ENCODE data around the gene VRK1.

The VRK1 gene

DNA sequence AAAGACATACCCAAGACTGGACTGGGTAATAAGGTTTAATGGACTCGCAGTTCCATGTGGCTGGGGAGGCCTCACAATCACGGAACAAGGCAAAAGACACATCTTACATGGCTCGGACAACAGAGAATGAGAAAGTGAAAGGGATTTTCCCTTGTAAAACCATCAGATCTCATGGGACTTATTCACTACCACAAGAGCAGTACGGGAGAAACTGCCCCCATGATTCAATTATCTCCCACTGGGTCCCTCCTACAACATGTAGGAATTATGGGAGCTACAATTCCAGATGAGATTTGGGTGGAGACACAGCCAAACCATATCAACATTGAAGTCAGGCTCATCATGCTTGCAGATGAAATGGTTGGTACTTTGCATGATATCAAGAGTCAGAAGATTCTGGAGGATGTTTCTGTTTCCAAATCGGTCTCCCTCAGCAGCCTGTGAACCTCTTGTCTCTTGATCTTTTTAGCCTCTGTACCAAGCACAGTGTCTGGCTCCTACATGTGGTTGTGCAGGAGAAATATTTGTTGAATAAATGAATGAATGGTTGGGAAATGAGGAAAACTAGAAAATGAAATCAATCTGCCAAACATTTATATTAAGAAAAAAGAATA is 98.6 kb downstream of the VRK1 start:
- no peaks in the 10 kb centered on the region for H3K9me3 ChIP-seq (ENCODE audit: control insufficient read depth, low read length)
- H3K4me3 ChIP-seq (ENCODE audit: low read length), result no peak overlapping the region

DNA sequence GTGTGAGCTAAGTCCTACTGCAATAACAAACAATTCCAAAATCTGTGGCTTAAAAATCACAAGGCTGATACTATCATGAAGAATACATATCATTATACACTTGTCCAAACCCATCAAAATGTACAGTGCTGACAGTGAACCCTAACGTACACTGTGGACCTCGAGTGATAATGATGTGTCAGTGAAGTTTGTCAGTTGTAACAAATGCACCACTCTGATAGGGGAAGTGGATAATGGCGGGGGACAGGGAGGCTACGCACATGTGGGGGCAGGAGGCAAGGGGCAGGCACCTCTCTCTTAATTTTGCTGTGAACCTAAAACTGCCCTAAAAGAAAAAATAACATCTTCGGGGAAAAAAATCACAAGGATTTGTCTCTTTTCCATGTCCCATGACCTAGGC is 100.0 kb downstream of the VRK1 start:
- H3K36me3 ChIP-seq (ENCODE audit: control insufficient read depth, insufficient read depth, low read length), result no peaks in the 10 kb centered on the region
- no peaks in the 10 kb centered on the region for H3K9me3 ChIP-seq (ENCODE audit: control insufficient read depth, low read length)
- no peaks in the 10 kb centered on the region for H3K27me3 ChIP-seq (ENCODE audit: control insufficient read depth, insufficient read depth, low read length)
- H3K9ac ChIP-seq (ENCODE audit: low read length), result no peak overlapping the region
- no peaks in the 10 kb centered on the region for H3K4me1 ChIP-seq (ENCODE audit: control insufficient read depth, insufficient read depth, low read length)
- H3K4me3 ChIP-seq (ENCODE audit: low read length), result no peak overlapping the region

More for the DNA sequence above, 98.6 kb downstream of the VRK1 start:
- no peaks in the 10 kb centered on the region for H3K27me3 ChIP-seq (ENCODE audit: control insufficient read depth, insufficient read depth, low read length)
- H3K9ac ChIP-seq (ENCODE audit: low read length), result no peak overlapping the region
- no peaks in the 10 kb centered on the region for H3K4me1 ChIP-seq (ENCODE audit: control insufficient read depth, insufficient read depth, low read length)
- no peaks in the 10 kb centered on the region for H3K36me3 ChIP-seq (ENCODE audit: control insufficient read depth, insufficient read depth, low read length)

DNA sequence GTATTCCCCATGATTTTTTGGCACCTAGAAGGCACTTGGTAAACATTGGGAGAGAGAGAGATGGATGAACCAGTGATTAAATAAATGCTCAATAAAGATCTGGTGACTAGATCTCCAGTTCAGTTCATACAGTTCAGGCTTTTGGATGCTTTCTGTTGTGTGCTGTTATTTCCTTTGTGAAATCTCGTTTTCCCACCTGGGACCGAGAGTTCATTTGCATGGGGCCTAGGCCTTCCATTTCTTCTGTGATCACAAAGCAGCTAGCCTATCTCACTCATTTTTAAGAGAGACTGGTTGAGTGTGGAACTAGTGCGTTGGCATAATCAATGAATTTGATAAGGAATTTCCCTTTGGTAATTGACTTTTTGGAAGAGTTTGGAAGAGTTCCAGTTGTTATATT is 104.0 kb downstream of the VRK1 start:
- Histone ChIP-seq H3K4me1 (ENCODE audit: control insufficient read depth, insufficient read depth, low read length) (no peaks in the 10 kb centered on the region), H3K9ac (ENCODE audit: low read length) (no peak overlapping the region), H3K27me3 (ENCODE audit: control insufficient read depth, insufficient read depth, low read length) (no peaks in the 10 kb centered on the region), H3K36me3 (ENCODE audit: control insufficient read depth, insufficient read depth, low read length) (no peaks in the 10 kb centered on the region), H3K9me3 (ENCODE audit: control insufficient read depth, low read length) (no peaks in the 10 kb centered on the region), H3K4me3 (ENCODE audit: low read length) (no peak overlapping the region)

DNA sequence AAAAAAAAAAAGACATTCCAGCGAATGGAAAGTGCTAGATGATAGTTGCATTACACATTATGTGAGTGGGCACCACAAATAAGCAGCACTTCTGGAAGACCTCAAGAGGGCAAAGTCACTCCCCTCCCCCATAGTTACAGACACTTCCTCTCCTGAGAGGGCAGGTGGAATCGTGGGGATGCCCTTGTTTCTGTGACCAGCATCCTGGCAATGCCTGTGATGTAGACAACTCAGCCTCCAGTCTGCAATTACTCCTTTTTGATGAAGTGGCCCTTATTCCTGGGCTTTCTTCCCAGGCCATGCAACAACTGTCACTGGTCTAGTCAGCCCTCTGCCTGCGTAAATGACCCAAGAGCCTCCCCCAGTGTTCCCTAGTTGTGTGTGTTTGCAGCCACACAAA is 104.8 kb downstream of the VRK1 start:
- no peaks in the 10 kb centered on the region for H3K9me3 ChIP-seq (ENCODE audit: control insufficient read depth, low read length)
- no peak overlapping the region for H3K9ac ChIP-seq (ENCODE audit: low read length)
- H3K27me3 ChIP-seq (ENCODE audit: control insufficient read depth, insufficient read depth, low read length), result no peaks in the 10 kb centered on the region
- H3K36me3 ChIP-seq (ENCODE audit: control insufficient read depth, insufficient read depth, low read length), result no peaks in the 10 kb centered on the region
- no peaks in the 10 kb centered on the region for H3K4me1 ChIP-seq (ENCODE audit: control insufficient read depth, insufficient read depth, low read length)
- H3K4me3 ChIP-seq (ENCODE audit: low read length), result no peak overlapping the region

DNA sequence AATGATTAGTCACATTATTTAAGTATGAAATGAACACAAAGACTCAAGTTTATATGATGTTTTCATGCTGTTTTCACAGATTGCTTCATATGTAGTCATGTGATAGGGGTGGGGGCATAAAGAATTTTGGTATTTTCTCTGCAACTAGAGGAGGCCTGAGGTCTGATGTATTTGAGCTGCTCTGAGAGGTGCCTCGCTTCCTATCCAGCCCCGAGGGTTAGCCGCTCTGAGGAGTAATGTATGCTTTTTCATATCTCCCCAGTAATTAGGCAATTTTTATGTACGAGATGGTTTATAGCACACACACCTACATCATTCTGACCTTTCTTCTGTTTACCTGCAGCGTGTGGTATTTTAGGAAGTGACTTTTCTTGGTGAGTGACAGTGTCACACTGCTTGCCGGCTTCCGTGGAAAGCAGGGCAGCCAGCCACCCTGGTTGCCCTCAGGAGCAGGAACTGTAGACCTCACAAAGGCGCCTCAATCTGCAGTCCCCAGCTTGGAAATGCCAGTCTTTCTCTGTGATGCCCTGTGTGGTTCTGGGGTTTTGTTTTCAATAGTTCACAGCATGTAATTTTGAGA is 106.4 kb downstream of the VRK1 start:
- no peak overlapping the region for H3K9ac ChIP-seq (ENCODE audit: low read length)
- H3K4me1 ChIP-seq (ENCODE audit: control insufficient read depth, insufficient read depth, low read length), result no peaks in the 10 kb centered on the region
- H3K27me3 ChIP-seq (ENCODE audit: control insufficient read depth, insufficient read depth, low read length), result no peaks in the 10 kb centered on the region
- no peaks in the 10 kb centered on the region for H3K36me3 ChIP-seq (ENCODE audit: control insufficient read depth, insufficient read depth, low read length)
- H3K9me3 ChIP-seq (ENCODE audit: control insufficient read depth, low read length), result no peaks in the 10 kb centered on the region
- H3K4me3 ChIP-seq (ENCODE audit: low read length), result no peak overlapping the region

DNA sequence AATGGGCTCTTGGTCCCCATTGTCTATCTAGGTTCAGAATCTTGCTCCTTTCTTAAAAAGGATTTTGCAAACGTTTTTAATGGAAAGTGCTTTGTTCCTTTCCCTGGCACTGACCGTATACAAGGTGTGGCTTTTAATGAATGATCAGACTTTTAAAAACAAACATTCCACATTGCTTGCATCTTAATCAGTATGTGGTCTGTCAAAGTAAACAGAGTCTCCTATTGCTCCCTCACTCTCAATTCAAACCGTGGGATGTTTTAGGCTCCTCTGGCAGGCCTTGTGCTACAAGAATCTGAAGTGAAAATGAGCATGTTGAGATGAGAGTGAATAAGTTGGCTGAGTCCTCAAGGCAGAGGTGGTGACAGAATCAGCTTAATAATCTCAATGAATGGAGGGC is 107.0 kb downstream of the VRK1 start:
- Histone ChIP-seq H3K36me3 (ENCODE audit: control insufficient read depth, insufficient read depth, low read length) (no peaks in the 10 kb centered on the region), H3K4me3 (ENCODE audit: low read length) (no peak overlapping the region), H3K27me3 (ENCODE audit: control insufficient read depth, insufficient read depth, low read length) (no peaks in the 10 kb centered on the region), H3K4me1 (ENCODE audit: control insufficient read depth, insufficient read depth, low read length) (no peaks in the 10 kb centered on the region), H3K9me3 (ENCODE audit: control insufficient read depth, low read length) (no peaks in the 10 kb centered on the region), H3K9ac (ENCODE audit: low read length) (no peak overlapping the region)

DNA sequence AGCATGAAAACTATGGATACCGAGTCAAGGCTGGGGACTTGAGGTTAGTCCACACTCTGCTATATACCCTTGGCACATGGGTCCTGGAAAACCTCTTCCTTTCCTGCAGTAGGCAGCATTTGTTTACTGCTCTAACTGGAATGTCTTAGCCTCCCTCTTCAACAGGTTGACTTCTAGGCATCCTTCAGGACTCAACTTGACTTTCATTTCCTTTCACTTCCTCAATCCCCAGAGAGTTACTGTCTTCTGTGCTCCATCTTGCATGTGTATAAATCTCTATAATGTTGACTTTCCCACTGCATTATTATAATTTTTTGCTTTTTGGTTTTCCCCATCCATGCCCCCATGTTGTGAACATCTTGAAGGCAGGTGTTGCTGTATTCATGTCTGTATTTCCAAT is 107.9 kb downstream of the VRK1 start:
- no peaks in the 10 kb centered on the region for H3K36me3 ChIP-seq (ENCODE audit: control insufficient read depth, insufficient read depth, low read length)
- H3K9ac ChIP-seq (ENCODE audit: low read length), result no peak overlapping the region
- H3K4me1 ChIP-seq (ENCODE audit: control insufficient read depth, insufficient read depth, low read length), result no peaks in the 10 kb centered on the region
- H3K27me3 ChIP-seq (ENCODE audit: control insufficient read depth, insufficient read depth, low read length), result no peaks in the 10 kb centered on the region
- H3K9me3 ChIP-seq (ENCODE audit: control insufficient read depth, low read length), result no peaks in the 10 kb centered on the region
- H3K4me3 ChIP-seq (ENCODE audit: low read length), result no peak overlapping the region

DNA sequence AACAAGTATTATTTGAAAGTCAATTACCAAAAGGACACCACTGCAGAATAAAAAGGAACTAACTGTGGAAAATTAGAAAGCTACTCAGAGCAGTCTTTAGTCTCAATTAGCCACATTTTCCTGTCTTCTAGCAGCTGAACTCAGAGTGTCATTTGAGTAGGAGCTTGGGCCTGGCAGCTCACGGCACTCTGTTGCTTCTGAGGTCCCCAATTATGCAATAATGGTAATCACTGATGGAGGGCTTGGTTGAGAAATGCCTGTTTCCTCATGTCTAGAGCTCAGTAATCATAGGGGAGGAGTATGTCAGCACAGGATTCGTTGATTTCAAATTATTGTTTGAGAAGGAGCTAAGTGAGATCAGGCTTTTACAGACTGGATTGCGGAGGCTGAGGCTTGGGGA is 108.6 kb downstream of the VRK1 start:
- H3K27me3 ChIP-seq (ENCODE audit: control insufficient read depth, insufficient read depth, low read length), result no peaks in the 10 kb centered on the region
- no peaks in the 10 kb centered on the region for H3K9me3 ChIP-seq (ENCODE audit: control insufficient read depth, low read length)
- H3K9ac ChIP-seq (ENCODE audit: low read length), result no peak overlapping the region
- H3K4me3 ChIP-seq (ENCODE audit: low read length), result no peak overlapping the region
- no peaks in the 10 kb centered on the region for H3K4me1 ChIP-seq (ENCODE audit: control insufficient read depth, insufficient read depth, low read length)
- no peaks in the 10 kb centered on the region for H3K36me3 ChIP-seq (ENCODE audit: control insufficient read depth, insufficient read depth, low read length)

DNA sequence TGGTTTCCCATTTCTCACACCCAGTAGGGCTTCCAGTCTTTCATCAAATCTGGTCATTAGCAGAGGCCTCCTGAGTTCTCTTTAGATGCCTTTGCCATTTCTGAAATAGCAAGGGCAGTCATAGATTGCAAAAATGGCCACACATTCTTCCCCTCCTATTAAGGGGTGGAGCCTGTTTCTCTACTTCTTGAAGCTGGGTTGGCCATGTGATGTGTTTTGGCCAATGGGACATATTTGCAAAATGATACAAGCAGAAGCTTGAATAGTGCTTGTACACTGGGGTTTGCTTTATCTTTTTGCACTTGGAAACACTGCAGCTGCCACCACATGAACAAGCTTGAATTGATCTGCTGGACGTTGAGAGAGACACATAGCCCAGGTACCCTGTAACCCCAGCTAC is 109.3 kb downstream of the VRK1 start:
- Histone ChIP-seq H3K27me3 (ENCODE audit: control insufficient read depth, insufficient read depth, low read length) (no peaks in the 10 kb centered on the region), H3K4me3 (ENCODE audit: low read length) (no peak overlapping the region), H3K9me3 (ENCODE audit: control insufficient read depth, low read length) (no peaks in the 10 kb centered on the region), H3K9ac (ENCODE audit: low read length) (no peak overlapping the region), H3K4me1 (ENCODE audit: control insufficient read depth, insufficient read depth, low read length) (no peaks in the 10 kb centered on the region), H3K36me3 (ENCODE audit: control insufficient read depth, insufficient read depth, low read length) (no peaks in the 10 kb centered on the region)

DNA sequence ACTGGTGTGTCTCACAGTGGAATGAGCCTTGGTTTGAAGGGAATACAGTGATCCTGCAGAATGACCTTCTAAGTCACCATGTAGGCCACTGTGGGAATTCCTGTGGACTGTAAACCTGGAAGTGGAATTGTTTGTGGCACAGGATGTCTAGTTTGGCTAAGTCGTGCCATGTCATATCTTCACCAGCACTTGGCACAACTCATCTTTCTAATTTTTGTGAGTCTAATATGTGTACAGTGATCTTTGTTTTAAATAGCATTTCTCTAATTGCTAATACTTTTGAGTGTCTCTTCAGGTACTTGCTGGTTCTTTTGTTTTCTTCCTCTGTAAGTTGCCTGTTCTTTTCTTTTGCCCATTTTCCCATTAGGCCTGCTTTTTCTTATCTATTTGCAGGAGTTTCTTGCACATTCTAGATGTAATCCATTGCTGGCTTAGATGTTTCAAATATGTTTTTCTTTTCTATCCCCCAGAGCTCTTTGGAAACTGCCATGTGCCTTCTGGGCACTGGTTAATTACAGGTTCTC is 112.7 kb downstream of the VRK1 start:
- H3K27me3 ChIP-seq (ENCODE audit: control insufficient read depth, insufficient read depth, low read length), result no peaks in the 10 kb centered on the region
- no peak overlapping the region for H3K4me3 ChIP-seq (ENCODE audit: low read length)
- no peak overlapping the region for H3K9ac ChIP-seq (ENCODE audit: low read length)
- H3K9me3 ChIP-seq (ENCODE audit: control insufficient read depth, low read length), result no peaks in the 10 kb centered on the region
- H3K36me3 ChIP-seq (ENCODE audit: control insufficient read depth, insufficient read depth, low read length), result no peaks in the 10 kb centered on the region
- H3K4me1 ChIP-seq (ENCODE audit: control insufficient read depth, insufficient read depth, low read length), result no peaks in the 10 kb centered on the region

DNA sequence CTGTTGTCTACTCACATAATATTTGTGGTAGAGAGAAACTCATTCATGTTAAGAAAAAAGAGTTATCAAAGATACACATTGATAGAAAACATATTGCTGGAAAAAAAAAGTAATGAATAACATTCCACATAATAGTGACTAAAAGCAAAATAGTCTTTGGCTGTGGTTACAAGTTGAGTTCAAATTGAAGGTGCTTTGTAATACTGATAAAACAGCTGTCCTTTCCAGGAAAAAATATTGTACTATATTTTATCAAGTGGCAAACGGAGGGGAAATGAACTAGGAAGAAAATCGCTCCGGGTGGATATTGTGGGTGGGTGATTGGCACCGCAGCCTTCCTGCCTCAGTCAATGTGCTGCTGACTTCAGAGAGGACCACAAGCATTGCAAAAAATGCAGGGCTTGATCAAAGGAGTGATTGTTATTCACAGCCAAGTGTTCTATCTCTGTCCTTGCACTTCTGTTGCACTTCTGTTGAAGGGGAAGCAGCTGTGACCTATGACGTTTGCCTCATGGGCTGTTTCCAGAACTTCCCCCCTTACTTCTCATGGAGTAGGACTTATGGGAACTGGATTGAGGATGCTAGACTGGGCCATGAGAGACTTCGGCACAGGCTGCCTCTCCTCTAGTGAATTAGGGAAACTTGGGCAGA is 114.4 kb downstream of the VRK1 start:
- Histone ChIP-seq H3K36me3 (ENCODE audit: control insufficient read depth, insufficient read depth, low read length) (no peaks in the 10 kb centered on the region), H3K9me3 (ENCODE audit: control insufficient read depth, low read length) (no peaks in the 10 kb centered on the region), H3K27me3 (ENCODE audit: control insufficient read depth, insufficient read depth, low read length) (no peaks in the 10 kb centered on the region), H3K4me3 (ENCODE audit: low read length) (no peak overlapping the region), H3K9ac (ENCODE audit: low read length) (no peak overlapping the region), H3K4me1 (ENCODE audit: control insufficient read depth, insufficient read depth, low read length) (no peaks in the 10 kb centered on the region)

DNA sequence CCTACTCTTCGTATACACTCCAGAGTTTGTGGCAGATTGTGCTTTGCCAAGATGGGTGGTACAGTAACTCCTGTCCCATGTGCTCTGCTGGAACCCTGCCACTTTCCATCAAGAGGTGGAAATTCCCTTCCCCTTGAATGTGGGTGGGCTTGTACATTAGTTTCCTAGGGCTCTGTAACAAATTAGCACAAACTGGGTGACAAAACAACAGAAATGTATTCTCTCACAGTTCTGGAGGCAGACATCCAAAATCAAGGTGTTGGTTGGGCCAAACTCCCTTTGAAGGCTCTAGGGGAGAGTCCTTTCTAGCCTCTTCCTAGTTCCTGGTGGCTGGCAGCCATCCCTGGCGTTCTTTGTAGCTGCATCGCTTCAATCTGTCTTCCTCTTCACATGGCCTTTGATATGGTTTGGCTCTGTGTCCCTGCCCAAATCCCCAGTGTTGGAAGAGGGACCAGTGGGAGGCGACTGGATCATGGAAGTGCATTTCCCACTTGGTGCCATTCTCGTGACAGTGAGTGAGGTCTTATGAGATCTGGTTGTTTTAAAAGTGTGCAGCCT is 117.5 kb downstream of the VRK1 start:
- H3K9me3 ChIP-seq (ENCODE audit: control insufficient read depth, low read length), result no peaks in the 10 kb centered on the region
- no peaks in the 10 kb centered on the region for H3K4me1 ChIP-seq (ENCODE audit: control insufficient read depth, insufficient read depth, low read length)
- no peak overlapping the region for H3K9ac ChIP-seq (ENCODE audit: low read length)
- H3K4me3 ChIP-seq (ENCODE audit: low read length), result no peak overlapping the region
- H3K27me3 ChIP-seq (ENCODE audit: control insufficient read depth, insufficient read depth, low read length), result no peaks in the 10 kb centered on the region
- H3K36me3 ChIP-seq (ENCODE audit: control insufficient read depth, insufficient read depth, low read length), result no peaks in the 10 kb centered on the region
